ENCODE measurements around the gene CKAP5. TPM values are rescaled to one million over a fixed set of nuclear protein-coding genes. Genes with fewer than 3 reads are reported as not detected.

The CKAP5 gene
- total RNA-seq, 1 experiment from 2014 or later: 190 TPM

DNA sequence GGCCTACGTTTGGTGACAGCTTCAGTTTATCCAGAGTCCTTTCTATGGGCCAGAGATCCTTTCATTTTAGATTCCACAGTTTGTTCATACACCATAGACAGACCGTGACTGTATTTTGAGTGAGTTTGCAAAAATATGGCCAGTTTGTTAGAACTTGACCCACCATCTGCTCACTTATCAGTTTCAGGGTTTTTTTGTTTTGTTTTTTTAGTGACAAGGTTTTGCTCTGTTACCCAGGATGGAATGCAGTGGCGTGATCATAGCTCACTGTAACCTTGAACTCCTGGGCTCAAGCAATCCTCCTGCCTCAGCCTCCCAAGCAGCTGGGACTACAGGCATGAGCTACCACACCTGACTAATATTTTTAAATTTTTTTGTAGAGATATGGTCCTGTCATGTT lies 9.1 kb upstream of the CKAP5 start:
- Histone ChIP-seq H4K8ac (replicated peaks; ENCODE audit: insufficient read length, low read depth, low read length) (no peak overlapping the region), H3T11ph (ENCODE audit: low read length) (no peak overlapping the region), H3K9me3 (ENCODE audit: control insufficient read depth, low read depth, low read length) (no peaks in the 10 kb centered on the region), H3K23me2 (ENCODE audit: insufficient read length, low read depth, low read length, poor library complexity, severe bottlenecking) (no peaks in the 10 kb centered on the region), H2AFZ (ENCODE audit: low read length) (no peak overlapping the region), H3K27me3 (ENCODE audit: insufficient read depth, low read length) (no peaks in the 10 kb centered on the region), H2BK15ac (ENCODE audit: low read depth, low read length) (no peak overlapping the region), H3K27ac (ENCODE audit: insufficient read length, low read depth, low read length) (no peak overlapping the region), H3K79me2 (ENCODE audit: insufficient read depth, low read length) (no peaks in the 10 kb centered on the region), H3K79me1 (ENCODE audit: insufficient read depth, low read depth, low read length, poor library complexity, severe bottlenecking) (no peaks in the 10 kb centered on the region), H2AK5ac (ENCODE audit: insufficient read length, low read length) (no peak overlapping the region), H3K4me2 (ENCODE audit: insufficient read depth, insufficient read length, low read length) (no peak overlapping the region), H3K14ac (ENCODE audit: insufficient read depth, low read length) (no peak overlapping the region), H4K5ac (ENCODE audit: insufficient read length, low read depth, low read length) (no peak overlapping the region), H3K18ac (ENCODE audit: insufficient read length, low read depth, low read length) (no peak overlapping the region), H3K4me1 (ENCODE audit: insufficient read depth, low read length) (no peaks in the 10 kb centered on the region), H2BK20ac (ENCODE audit: low read depth, low read length, poor library complexity, severe bottlenecking) (no peak overlapping the region), H3K9ac (ENCODE audit: extremely low read depth, insufficient read length, low read length) (no peak overlapping the region), H3K56ac (ENCODE audit: insufficient read length, low read depth, low read length) (no peak overlapping the region), H4K20me1 (ENCODE audit: control insufficient read depth, insufficient read depth, insufficient read length) (no peaks in the 10 kb centered on the region), H3K4ac (ENCODE audit: low read depth, low read length) (no peak overlapping the region), H3K23ac (ENCODE audit: insufficient read length, low read depth, low read length) (no peak overlapping the region), H2BK5ac (ENCODE audit: insufficient read length, low read length) (no peak overlapping the region), H2BK120ac (ENCODE audit: low read depth, low read length, poor library complexity, severe bottlenecking) (no peak overlapping the region), H4K91ac (ENCODE audit: insufficient read length, low read depth, low read length) (no peak overlapping the region), H2BK12ac (ENCODE audit: insufficient read length, low read depth, low read length) (no peak overlapping the region)
- no peak overlapping the region; a peak in 1 of 7 replicates for H3K27ac Mint-ChIP-seq
- peaks cover 1% of the 10 kb centered on the region; the same call in 1 of the 2 replicates for H3K27me3 Mint-ChIP-seq (ENCODE audit: low read depth)
- H3K9me3 Mint-ChIP-seq: peaks cover 5 to 11% of the 10 kb centered on the region in 2 experiments; a peak in 4 of 5 replicates
- WGBS (ENCODE audit: extremely low coverage, insufficient read length, low lambda C conversion rate): no CpG with 5 or more reads among the region's 3 CpGs
- TF ChIP-seq CTCF (conservative IDR thresholded peaks at IDR 0.05): no peak
- no peak overlapping the region for H3K4me3 Mint-ChIP-seq
- peaks cover 0 to 3% of the 10 kb centered on the region in 2 experiments; a peak in 2 of 4 replicates for H3K4me1 Mint-ChIP-seq
- DNase-seq: no peak
- H3K36me3 Mint-ChIP-seq (ENCODE audit: insufficient read depth in 1 of 3, low read depth in 3 of 3): peaks cover 13 to 29% (median 23%) of the 10 kb centered on the region in 3 experiments; a peak in 6 of 7 replicates
